MM.1S (cell line): ENCODE results near the gene NOD1.
A peak's percentile ranks its signal among the peaks of the same experiment; 100 is the strongest.

Source experiments
- DNase-seq: peaks from one replicate; pipeline ENCODE4 v3.0.0-alpha.2; 2015
- H2AFZ ChIP-seq: fragments of 300-600 bp; sonication (generic); 2 replicates; pipeline ENCODE4 v1.6.0; 2016; ENCODE audit warnings: antibody characterized with exemption, low read length
- H3F3A ChIP-seq: fragments of 300-600 bp; sonication (generic); 2 replicates; pipeline ENCODE4 v1.6.1; 2016; ENCODE audit warnings: mild to moderate bottlenecking, antibody characterized with exemption, low read length, moderate library complexity, mixed read lengths; ENCODE audit not compliant: insufficient read depth
- H3K27ac ChIP-seq: fragments of 300-600 bp; sonication (generic); 2 replicates; pipeline ENCODE4 v1.5.1; 2016; ENCODE audit warnings: mild to moderate bottlenecking, low read length
- H3K27me3 ChIP-seq: fragments of 300-600 bp; sonication (generic); replicated peaks from 2 replicates; pipeline ENCODE4 v1.6.0; 2016; ENCODE audit warnings: low read length; ENCODE audit not compliant: insufficient read depth
- H3K36me3 ChIP-seq: fragments of 300-600 bp; sonication (generic); replicated peaks from 2 replicates; pipeline ENCODE4 v1.6.1; 2016; ENCODE audit warnings: mild to moderate bottlenecking, low read length, mixed read lengths; ENCODE audit not compliant: insufficient read depth
- H3K4me1 ChIP-seq: fragments of 300-600 bp; sonication (generic); 2 replicates; pipeline ENCODE4 v1.6.1; 2016; ENCODE audit warnings: low read length, mixed read lengths
- H3K4me2 ChIP-seq: fragments of 300-600 bp; sonication (generic); 2 replicates; pipeline ENCODE4 v1.6.0; 2016; ENCODE audit warnings: low read depth, low read length
- H3K4me3 ChIP-seq: fragments of 300-600 bp; sonication (generic); 2 replicates; pipeline ENCODE4 v1.5.1; 2016; ENCODE audit warnings: low read length, mixed read lengths
- H3K79me2 ChIP-seq: fragments of 300-600 bp; sonication (generic); 2 replicates; pipeline ENCODE4 v1.6.1; 2016; ENCODE audit warnings: mixed run types, low read length, mixed read lengths
- H3K9ac ChIP-seq: fragments of 300-600 bp; sonication (generic); 2 replicates; pipeline ENCODE4 v1.6.1; 2016; ENCODE audit warnings: low read length, mixed read lengths
- H3K9me2 ChIP-seq: fragments of 300-600 bp; sonication (generic); replicated peaks from 2 replicates; pipeline ENCODE4 v1.6.1; 2016; ENCODE audit warnings: mild to moderate bottlenecking, low read length, mixed read lengths; ENCODE audit not compliant: insufficient read depth
- H3K9me3 ChIP-seq: fragments of 300-600 bp; sonication (generic); replicated peaks from 2 replicates; pipeline ENCODE4 v1.6.1; 2016; ENCODE audit warnings: mild to moderate bottlenecking, low read length, mixed read lengths; ENCODE audit not compliant: insufficient read depth
- H4K20me1 ChIP-seq: fragments of 300-600 bp; sonication (generic); 2 replicates; pipeline ENCODE4 v1.6.1; 2016; ENCODE audit warnings: mild to moderate bottlenecking, low read length, moderate library complexity, mixed read lengths; ENCODE audit not compliant: insufficient read depth
- CTCF ChIP-seq: fragments of 300-600 bp; sonication (generic); IDR thresholded peaks from 2 replicates; pipeline ENCODE4 v1.5.1; 2016; ENCODE audit warnings: antibody characterized with exemption, low read length, mixed read lengths
- EZH2 ChIP-seq: fragments of 300-600 bp; sonication (generic); optimal IDR thresholded peaks from 2 replicates; pipeline ENCODE3; 2017; ENCODE audit warnings: low read depth, mild to moderate bottlenecking, antibody characterized with exemption, low read length, mixed read lengths
- EZH2phosphoT487 ChIP-seq: fragments of 300-600 bp; sonication (generic); IDR thresholded peaks from 2 replicates; pipeline ENCODE4 v1.6.1; 2018; ENCODE audit warnings: antibody characterized with exemption, low read length

The NOD1 gene

GRCh38 chr7:30436518-30436917 is 42.1 kb downstream of the NOD1 start:
- Histone ChIP-seq H3K27ac (no peak overlapping the region), H3K9ac (no peak overlapping the region), H3K36me3 (no peaks in the 10 kb centered on the region), H3K4me2 (no peak overlapping the region), H3F3A (no peaks in the 10 kb centered on the region), H2AFZ (no peak overlapping the region), H3K27me3 (no peaks in the 10 kb centered on the region), H4K20me1 (no peaks in the 10 kb centered on the region), H3K9me3 (no peaks in the 10 kb centered on the region), H3K4me1 (peaks cover 20% of the 10 kb centered on the region), H3K4me3 (no peak overlapping the region), H3K9me2 (no peaks in the 10 kb centered on the region), H3K79me2 (no peaks in the 10 kb centered on the region)
- DNase-seq: no peak
- no peak for TF ChIP-seq EZH2
- no peak for TF ChIP-seq CTCF
- TF ChIP-seq EZH2phosphoT487: no peak

- no peak overlapping the region for H2AFZ ChIP-seq
- no peaks in the 10 kb centered on the region for H3K36me3 ChIP-seq
- H3K4me2 ChIP-seq: no peak overlapping the region
- H3K4me1 ChIP-seq: peaks cover 24% of the 10 kb centered on the region
- no peak for TF ChIP-seq CTCF
- TF ChIP-seq EZH2: no peak
- no peak for TF ChIP-seq EZH2phosphoT487
- H3K9me3 ChIP-seq: no peaks in the 10 kb centered on the region
- H3K9me2 ChIP-seq: no peaks in the 10 kb centered on the region
- H3K27me3 ChIP-seq: no peaks in the 10 kb centered on the region
- DNase-seq: no peak
- H3K9ac ChIP-seq: no peak overlapping the region
- H3K27ac ChIP-seq: no peak overlapping the region
- no peaks in the 10 kb centered on the region for H4K20me1 ChIP-seq
- no peak overlapping the region for H3K4me3 ChIP-seq
- no peaks in the 10 kb centered on the region for H3F3A ChIP-seq
- no peaks in the 10 kb centered on the region for H3K79me2 ChIP-seq
These were observed 42.5 kb downstream of the NOD1 start for GRCh38 chr7:30436046-30436445.

GRCh38 chr7:30434140-30434799 is 44.3 kb downstream of the NOD1 start:
- no peaks in the 10 kb centered on the region for H3K36me3 ChIP-seq
- no peaks in the 10 kb centered on the region for H4K20me1 ChIP-seq
- DNase-seq: peak; percentile 28
- TF ChIP-seq EZH2phosphoT487 (no peak), EZH2 (no peak), CTCF (no peak; the same call in 1 of the 2 replicates)
- no peaks in the 10 kb centered on the region for H3K9me3 ChIP-seq
- no peak overlapping the region for H3K9ac ChIP-seq
- peak overlapping the region; percentile 40 for H3K4me2 ChIP-seq
- H3K9me2 ChIP-seq: no peaks in the 10 kb centered on the region
- no peaks in the 10 kb centered on the region for H3K79me2 ChIP-seq
- no peaks in the 10 kb centered on the region for H3K27me3 ChIP-seq
- no peak overlapping the region for H2AFZ ChIP-seq
- no peak overlapping the region for H3K4me3 ChIP-seq
- no peaks in the 10 kb centered on the region for H3F3A ChIP-seq
- H3K27ac ChIP-seq: peak overlapping the region; percentile 33; the same call in 1 of the 2 replicates
- peaks cover 32% of the 10 kb centered on the region for H3K4me1 ChIP-seq
